ENCODE results near the gene HDHD5. TPM values are rescaled to one million over a fixed set of nuclear protein-coding genes. Genes with fewer than 3 reads are reported as not detected.

The HDHD5 gene
- total RNA-seq, 1 experiment from 2014 or later = 68.4 TPM

DNA sequence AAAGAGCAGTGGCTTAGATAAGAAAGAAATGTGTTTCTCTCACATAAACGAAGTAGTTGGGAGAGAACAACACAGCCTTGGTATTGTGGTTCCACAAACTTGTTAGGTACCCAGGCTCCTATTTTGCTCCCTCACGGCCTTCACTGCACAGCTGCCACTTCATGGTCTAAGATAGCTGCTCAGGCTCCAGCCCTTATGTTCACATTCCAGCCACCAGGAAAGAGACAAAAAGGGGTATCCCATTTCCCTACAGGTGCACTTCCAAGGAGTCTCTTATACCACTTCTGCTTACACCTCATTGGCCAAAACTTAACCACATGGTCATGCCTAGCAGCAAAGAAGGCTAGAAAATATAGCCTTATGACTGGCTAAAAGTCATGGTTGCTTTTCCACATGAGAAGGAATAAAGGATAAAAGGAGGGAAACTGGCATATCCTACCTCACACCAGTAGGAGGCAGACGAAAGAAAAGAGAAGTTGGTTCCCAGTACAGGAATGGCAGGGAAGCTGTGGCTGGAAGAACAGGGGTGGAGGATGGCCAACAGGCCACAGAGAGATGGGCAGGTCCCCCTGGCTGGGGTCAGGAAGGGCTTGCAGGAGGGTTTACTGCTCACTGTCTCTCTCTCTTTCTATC, 5.4 kb upstream of the HDHD5 start:
- Mint-ChIP-seq H3K4me3 (no peak overlapping the region), H3K27me3 (ENCODE audit: low read depth) (peaks cover 7% of the 10 kb centered on the region), H3K27ac (0 out of 7 replicates have a peak overlapping the region, but pooled peaks of 1 of the 3 experiments have one; percentile 46), H3K4me1 (peaks cover 10 to 12% of the 10 kb centered on the region in 2 experiments), H3K9me3 (no peaks in the 10 kb centered on the region), H3K36me3 (ENCODE audit: insufficient read depth in 1 of 3, low read depth in 3 of 3) (no peaks in the 10 kb centered on the region)
- Histone ChIP-seq H3K18ac (ENCODE audit: insufficient read length, low read depth, low read length) (no peak overlapping the region), H3K79me1 (ENCODE audit: insufficient read depth, low read depth, low read length, poor library complexity, severe bottlenecking) (no peaks in the 10 kb centered on the region), H4K8ac (replicated peaks; ENCODE audit: insufficient read length, low read depth, low read length) (no peak overlapping the region), H2BK120ac (ENCODE audit: low read depth, low read length, poor library complexity, severe bottlenecking) (no peak overlapping the region), H3K27ac (ENCODE audit: insufficient read length, low read depth, low read length) (no peak overlapping the region), H2AK5ac (ENCODE audit: insufficient read length, low read length) (no peak overlapping the region), H4K5ac (ENCODE audit: insufficient read length, low read depth, low read length) (no peak overlapping the region), H3K4me2 (ENCODE audit: insufficient read depth, insufficient read length, low read length) (no peak overlapping the region), H3K14ac (ENCODE audit: insufficient read depth, low read length) (no peak overlapping the region), H2BK20ac (ENCODE audit: low read depth, low read length, poor library complexity, severe bottlenecking) (no peak overlapping the region), H3K27me3 (ENCODE audit: insufficient read depth, low read length) (no peaks in the 10 kb centered on the region), H4K20me1 (ENCODE audit: control insufficient read depth, insufficient read depth, insufficient read length) (no peaks in the 10 kb centered on the region), H3K4me1 (ENCODE audit: insufficient read depth, low read length) (no peaks in the 10 kb centered on the region), H3K4ac (ENCODE audit: low read depth, low read length) (no peak overlapping the region), H3K9me3 (ENCODE audit: control insufficient read depth, low read depth, low read length) (no peaks in the 10 kb centered on the region), H3K56ac (ENCODE audit: insufficient read length, low read depth, low read length) (no peak overlapping the region), H3K79me2 (ENCODE audit: insufficient read depth, low read length) (no peaks in the 10 kb centered on the region), H2BK12ac (ENCODE audit: insufficient read length, low read depth, low read length) (no peak overlapping the region), H3K23ac (ENCODE audit: insufficient read length, low read depth, low read length) (no peak overlapping the region), H2BK15ac (ENCODE audit: low read depth, low read length) (no peak overlapping the region), H2AFZ (ENCODE audit: low read length) (no peak overlapping the region), H4K91ac (ENCODE audit: insufficient read length, low read depth, low read length) (no peak overlapping the region), H3K9ac (ENCODE audit: extremely low read depth, insufficient read length, low read length) (no peak overlapping the region), H2BK5ac (ENCODE audit: insufficient read length, low read length) (no peak overlapping the region), H3T11ph (ENCODE audit: low read length) (no peak overlapping the region), H3K23me2 (ENCODE audit: insufficient read length, low read depth, low read length, poor library complexity, severe bottlenecking) (peaks cover 4% of the 10 kb centered on the region)
- peak; percentile 55 for DNase-seq
- WGBS (ENCODE audit: extremely low coverage, insufficient read length, low lambda C conversion rate) = no CpG with 5 or more reads among the region's 3 CpGs
- TF ChIP-seq CTCF (conservative IDR thresholded peaks at IDR 0.05) = peak; percentile 77
